ENCODE measurements around the gene DDX20.

DDX20 gene

DNA sequence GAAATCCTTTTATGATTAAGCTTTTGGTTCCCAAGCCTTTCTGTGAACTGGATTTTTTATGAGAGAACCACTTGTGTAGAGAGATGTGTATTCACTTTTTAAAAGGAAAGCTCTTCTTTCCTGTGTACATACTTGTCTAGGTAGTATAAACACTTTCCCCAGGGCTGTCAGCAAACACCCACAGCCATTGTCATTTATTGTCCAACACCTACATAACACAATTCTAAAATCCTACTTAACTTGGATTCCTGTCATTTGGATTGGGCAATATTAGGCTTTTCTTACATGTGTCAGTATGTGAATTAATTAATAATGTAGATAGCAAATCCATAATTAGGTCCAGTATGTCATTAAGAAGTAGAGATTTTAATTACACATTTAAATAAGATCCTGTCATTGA, 12.3 kb downstream of the DDX20 start:
- ATAC-seq (ENCODE audit: low read depth) (no peak), DNase-seq (ENCODE audit: low spot score) (no peak)
- Histone ChIP-seq H3K9me3 (ENCODE audit: severe bottlenecking) (no peaks in the 10 kb centered on the region), H3K4me3 (ENCODE audit: severe bottlenecking) (no peak overlapping the region), H3K27me3 (ENCODE audit: insufficient read depth, poor library complexity, severe bottlenecking) (no peaks in the 10 kb centered on the region), H3K4me1 (ENCODE audit: insufficient read depth, poor library complexity, severe bottlenecking) (no peaks in the 10 kb centered on the region), H3K27ac (ENCODE audit: poor library complexity, severe bottlenecking) (no peak overlapping the region), H3K36me3 (ENCODE audit: low read depth) (peaks cover 63% of the 10 kb centered on the region)
- TF ChIP-seq, protein P1, sequence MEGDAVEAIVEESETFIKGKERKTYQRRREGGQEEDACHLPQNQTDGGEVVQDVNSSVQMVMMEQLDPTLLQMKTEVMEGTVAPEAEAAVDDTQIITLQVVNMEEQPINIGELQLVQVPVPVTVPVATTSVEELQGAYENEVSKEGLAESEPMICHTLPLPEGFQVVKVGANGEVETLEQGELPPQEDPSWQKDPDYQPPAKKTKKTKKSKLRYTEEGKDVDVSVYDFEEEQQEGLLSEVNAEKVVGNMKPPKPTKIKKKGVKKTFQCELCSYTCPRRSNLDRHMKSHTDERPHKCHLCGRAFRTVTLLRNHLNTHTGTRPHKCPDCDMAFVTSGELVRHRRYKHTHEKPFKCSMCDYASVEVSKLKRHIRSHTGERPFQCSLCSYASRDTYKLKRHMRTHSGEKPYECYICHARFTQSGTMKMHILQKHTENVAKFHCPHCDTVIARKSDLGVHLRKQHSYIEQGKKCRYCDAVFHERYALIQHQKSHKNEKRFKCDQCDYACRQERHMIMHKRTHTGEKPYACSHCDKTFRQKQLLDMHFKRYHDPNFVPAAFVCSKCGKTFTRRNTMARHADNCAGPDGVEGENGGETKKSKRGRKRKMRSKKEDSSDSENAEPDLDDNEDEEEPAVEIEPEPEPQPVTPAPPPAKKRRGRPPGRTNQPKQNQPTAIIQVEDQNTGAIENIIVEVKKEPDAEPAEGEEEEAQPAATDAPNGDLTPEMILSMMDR (IDR thresholded peaks at IDR 0.05; ENCODE audit: poor library complexity, severe bottlenecking), result no peak

DNA sequence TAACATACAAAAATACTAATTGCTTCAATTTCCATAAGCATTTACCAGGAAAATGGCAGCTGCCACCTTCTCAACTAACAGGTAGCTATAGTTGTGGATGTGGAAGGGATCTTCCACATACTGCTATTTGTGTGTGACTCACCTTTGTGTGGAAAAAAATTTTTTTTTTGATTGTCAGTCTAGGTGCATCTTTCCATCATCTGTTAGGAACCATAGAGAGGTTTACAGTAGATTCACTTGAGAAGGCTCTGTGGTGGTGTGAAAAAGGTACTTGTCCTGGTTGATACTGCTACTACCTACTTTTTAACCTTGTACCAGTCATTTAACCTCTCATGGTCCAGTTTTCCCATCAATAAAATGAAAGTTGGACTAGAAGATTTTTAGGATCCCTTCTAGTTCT, 12.9 kb downstream of the DDX20 start:
- H3K27ac ChIP-seq (ENCODE audit: poor library complexity, severe bottlenecking), result no peak overlapping the region
- peaks cover 57% of the 10 kb centered on the region for H3K36me3 ChIP-seq (ENCODE audit: low read depth)
- ATAC-seq (ENCODE audit: low read depth), result no peak
- TF ChIP-seq, protein P1 (IDR thresholded peaks at IDR 0.05; ENCODE audit: poor library complexity, severe bottlenecking), result no peak
- H3K9me3 ChIP-seq (ENCODE audit: severe bottlenecking), result no peaks in the 10 kb centered on the region
- H3K4me3 ChIP-seq (ENCODE audit: severe bottlenecking), result no peak overlapping the region
- no peak for DNase-seq (ENCODE audit: low spot score)
- H3K4me1 ChIP-seq (ENCODE audit: insufficient read depth, poor library complexity, severe bottlenecking), result no peaks in the 10 kb centered on the region
- no peaks in the 10 kb centered on the region for H3K27me3 ChIP-seq (ENCODE audit: insufficient read depth, poor library complexity, severe bottlenecking)

DNA sequence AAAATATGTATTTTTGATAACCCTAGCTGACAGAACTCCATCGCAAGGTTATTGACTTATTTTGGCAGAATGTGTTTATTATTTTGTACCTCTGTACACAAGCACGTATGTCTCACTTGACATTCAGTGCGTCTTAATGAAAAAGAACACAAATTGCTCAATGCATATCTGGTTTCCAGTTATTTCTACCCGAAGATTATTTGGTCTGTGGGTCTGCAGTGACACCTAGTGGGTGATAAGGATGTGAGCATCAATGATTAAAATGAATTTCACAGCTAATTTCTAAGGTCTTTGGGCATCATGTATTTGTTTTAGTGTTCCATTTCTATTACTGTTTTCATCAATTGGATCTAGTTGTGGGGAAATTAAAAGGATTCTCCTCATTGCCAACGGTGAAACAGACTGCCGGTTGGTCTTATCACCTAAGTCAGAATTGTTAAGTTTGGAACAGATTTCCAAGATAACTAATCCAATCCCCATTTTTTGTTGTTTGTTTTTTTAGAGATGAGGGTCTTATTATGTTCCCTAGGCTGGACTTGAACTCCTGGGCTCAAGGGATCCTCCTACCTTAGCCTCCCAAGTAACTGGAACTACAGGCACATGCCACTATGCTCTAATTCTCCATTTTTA, 13.9 kb downstream of the DDX20 start:
- Histone ChIP-seq H3K4me1 (ENCODE audit: insufficient read depth, poor library complexity, severe bottlenecking) (no peaks in the 10 kb centered on the region), H3K4me3 (ENCODE audit: severe bottlenecking) (no peak overlapping the region), H3K27me3 (ENCODE audit: insufficient read depth, poor library complexity, severe bottlenecking) (no peaks in the 10 kb centered on the region), H3K9me3 (ENCODE audit: severe bottlenecking) (no peaks in the 10 kb centered on the region), H3K36me3 (ENCODE audit: low read depth) (peaks cover 47% of the 10 kb centered on the region), H3K27ac (ENCODE audit: poor library complexity, severe bottlenecking) (no peak overlapping the region)
- DNase-seq (ENCODE audit: low spot score) (no peak), ATAC-seq (ENCODE audit: low read depth) (peak; percentile 49; the same call in 2 of the 3 replicates)
- TF ChIP-seq, protein P1 (IDR thresholded peaks at IDR 0.05; ENCODE audit: poor library complexity, severe bottlenecking), result peak; percentile 91

DNA sequence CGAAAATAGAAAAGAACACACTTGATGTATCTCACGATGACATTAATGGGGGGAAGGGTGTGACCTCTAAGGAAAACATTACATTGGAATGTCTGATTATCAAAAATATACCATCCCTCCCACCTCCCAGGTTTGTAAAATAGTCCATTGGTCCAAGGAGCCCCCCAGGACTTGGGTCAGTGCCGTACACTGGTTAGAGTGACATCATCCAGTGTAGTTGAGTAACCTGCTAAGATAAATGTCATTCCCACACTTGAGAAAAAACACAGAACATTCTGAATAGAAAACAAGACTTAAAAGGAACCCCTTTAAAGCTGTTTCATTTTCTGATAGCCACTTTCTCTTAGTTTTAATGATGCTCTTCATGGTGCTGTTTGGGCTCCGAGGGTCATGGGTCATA, 15.2 kb downstream of the DDX20 start:
- ATAC-seq (ENCODE audit: low read depth) (no peak), DNase-seq (ENCODE audit: low spot score) (no peak)
- Histone ChIP-seq H3K36me3 (ENCODE audit: low read depth) (peaks cover 34% of the 10 kb centered on the region), H3K4me1 (ENCODE audit: insufficient read depth, poor library complexity, severe bottlenecking) (no peaks in the 10 kb centered on the region), H3K4me3 (ENCODE audit: severe bottlenecking) (no peak overlapping the region), H3K27me3 (ENCODE audit: insufficient read depth, poor library complexity, severe bottlenecking) (no peaks in the 10 kb centered on the region), H3K27ac (ENCODE audit: poor library complexity, severe bottlenecking) (no peak overlapping the region), H3K9me3 (ENCODE audit: severe bottlenecking) (no peaks in the 10 kb centered on the region)
- TF ChIP-seq, protein P1 (IDR thresholded peaks at IDR 0.05; ENCODE audit: poor library complexity, severe bottlenecking), result no peak

DNA sequence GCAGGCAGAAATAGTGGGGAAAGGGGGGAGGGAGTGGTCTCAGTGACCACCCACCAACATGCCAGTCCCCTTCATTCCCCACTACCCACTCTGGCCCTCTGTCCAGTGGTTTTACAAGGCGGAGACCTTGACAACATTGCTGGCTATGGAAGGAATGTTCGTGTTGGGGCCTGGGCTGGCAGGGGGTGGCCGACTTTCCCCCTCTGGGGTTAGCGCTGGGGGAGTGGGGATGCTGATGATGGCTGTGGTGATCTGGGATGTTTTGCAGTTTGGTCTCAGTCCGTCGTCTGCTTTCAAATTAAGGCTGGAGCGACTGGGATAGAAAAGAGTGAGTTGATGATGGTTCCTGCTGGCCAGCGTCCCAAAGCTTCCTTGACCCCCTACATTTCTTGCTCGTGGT, 20.3 kb downstream of the DDX20 start:
- ATAC-seq (ENCODE audit: low read depth) (no peak), DNase-seq (ENCODE audit: low spot score) (no peak)
- H3K27ac ChIP-seq (ENCODE audit: poor library complexity, severe bottlenecking), result no peak overlapping the region
- no peaks in the 10 kb centered on the region for H3K36me3 ChIP-seq (ENCODE audit: low read depth)
- no peak overlapping the region for H3K4me3 ChIP-seq (ENCODE audit: severe bottlenecking)
- TF ChIP-seq, protein P1 (IDR thresholded peaks at IDR 0.05; ENCODE audit: poor library complexity, severe bottlenecking), result no peak
- no peaks in the 10 kb centered on the region for H3K27me3 ChIP-seq (ENCODE audit: insufficient read depth, poor library complexity, severe bottlenecking)
- no peaks in the 10 kb centered on the region for H3K9me3 ChIP-seq (ENCODE audit: severe bottlenecking)
- no peaks in the 10 kb centered on the region for H3K4me1 ChIP-seq (ENCODE audit: insufficient read depth, poor library complexity, severe bottlenecking)

All from RWPE2 (cell line).